Activated CD8-positive, alpha-beta memory T cell treated with anti-CD3 and anti-CD28 coated beads for 24 hours (primary cell): Measurements from ENCODE around the gene SEC16A.

Experiments
- DNase-seq: peaks from one replicate; pipeline ENCODE4 v3.0.0-alpha.2; 2020

SEC16A gene

GRCh38 chr9:136517012-136517743 lies 34.3 kb upstream of the SEC16A start:
- no peak for DNase-seq

- no peak for DNase-seq
Observed at GRCh38 chr9:136516191-136516654, 33.4 kb upstream of the SEC16A start.

GRCh38 chr9:136515276-136515675 lies 32.4 kb upstream of the SEC16A start:
- no peak for DNase-seq

- DNase-seq = no peak
Observed at GRCh38 chr9:136514022-136514714, 31.3 kb upstream of the SEC16A start.

GRCh38 chr9:136513191-136513590 lies 30.4 kb upstream of the SEC16A start:
- DNase-seq = no peak

GRCh38 chr9:136512651-136513071 lies 29.8 kb upstream of the SEC16A start:
- peak; percentile 73 for DNase-seq

- no peak for DNase-seq
Observed at GRCh38 chr9:136511670-136512592, 29.1 kb upstream of the SEC16A start.

GRCh38 chr9:136511144-136511669 lies 28.4 kb upstream of the SEC16A start:
- no peak for DNase-seq

- no peak for DNase-seq
Observed at GRCh38 chr9:136510561-136510960, 27.7 kb upstream of the SEC16A start.

GRCh38 chr9:136509549-136509948 lies 26.7 kb upstream of the SEC16A start:
- DNase-seq = no peak

- DNase-seq = no peak
Observed at GRCh38 chr9:136508729-136509500, 26.1 kb upstream of the SEC16A start.

- DNase-seq = no peak
Observed at GRCh38 chr9:136507992-136508375, 25.1 kb upstream of the SEC16A start.

GRCh38 chr9:136507221-136507991 lies 24.6 kb upstream of the SEC16A start:
- no peak for DNase-seq

- DNase-seq = no peak
Observed at GRCh38 chr9:136506425-136506824, 23.6 kb upstream of the SEC16A start.

GRCh38 chr9:136505406-136506403 lies 22.9 kb upstream of the SEC16A start:
- no peak for DNase-seq

GRCh38 chr9:136504512-136505348 lies 21.9 kb upstream of the SEC16A start:
- DNase-seq = no peak

GRCh38 chr9:136502940-136503550 lies 20.2 kb upstream of the SEC16A start:
- DNase-seq = no peak

- no peak for DNase-seq
Observed at GRCh38 chr9:136502196-136502595, 19.4 kb upstream of the SEC16A start.

- DNase-seq = no peak
Observed at GRCh38 chr9:136501686-136502085, 18.8 kb upstream of the SEC16A start.
